K562 (cell line): ENCODE measurements around the gene CD151. TPM values are rescaled to one million over a fixed set of nuclear protein-coding genes. Genes with fewer than 3 reads are reported as not detected.

Source experiments
- ARID1B ChIP-seq: fragments of 450-650 bp; IDR thresholded peaks from 2 replicates; pipeline ENCODE4 v1.6.1; 2016; ENCODE audit warnings: antibody characterized with exemption, mild to moderate bottlenecking, inconsistent platforms
- CBX8 ChIP-seq: fragments of 200-600 bp; sonication (generic); IDR thresholded peaks from 2 replicates; pipeline ENCODE4 v1.6.1; 2012; ENCODE audit warnings: borderline replicate concordance, mixed run types, low read depth, mild to moderate bottlenecking, moderate library complexity, mixed read lengths, low read length, control low read depth, inconsistent platforms; ENCODE audit not compliant: poor library complexity, severe bottlenecking; ENCODE audit errors: extremely low read depth
- CCAR2 ChIP-seq: fragments of 200-400 bp; formaldehyde crosslinking; IDR thresholded peaks from 2 replicates; pipeline ENCODE4 v1.6.1; 2017; ENCODE audit warnings: mild to moderate bottlenecking, low read depth, low read length
- FOXA1 ChIP-seq: fragments of 450-650 bp; IDR thresholded peaks from 2 replicates; pipeline ENCODE4 v1.6.1; 2016; ENCODE audit warnings: mild to moderate bottlenecking, borderline replicate concordance
- GABPB1 ChIP-seq: sonication (generic); formaldehyde crosslinking; IDR thresholded peaks from 2 replicates; pipeline ENCODE4 v1.8.0; 2022; ENCODE audit warnings: mild to moderate bottlenecking, missing genetic modification reagents
- HNRNPH1 ChIP-seq: fragments of 200-400 bp; formaldehyde crosslinking; optimal IDR thresholded peaks from 2 replicates; pipeline ENCODE3; 2017; ENCODE audit warnings: low read depth, mild to moderate bottlenecking, low read length, moderate library complexity
- KAT8 ChIP-seq: fragments of 450-650 bp; IDR thresholded peaks from 2 replicates; pipeline ENCODE4 v1.6.1; 2016; ENCODE audit warnings: low read depth, mild to moderate bottlenecking
- KDM4B ChIP-seq, 2 experiments: fragments of 450-650 bp in 1 of 2; sonication (generic) in 1 of 2; IDR thresholded peaks; 2 replicates each; pipeline ENCODE4 v1.6.1; 2016 to 2017; ENCODE audit warnings: borderline replicate concordance in 2 of 2, antibody characterized with exemption in 1 of 2, low read depth in 1 of 2, mild to moderate bottlenecking in 1 of 2
- NBN ChIP-seq: fragments of 450-650 bp; IDR thresholded peaks from 2 replicates; pipeline ENCODE4 v1.6.1; 2016; ENCODE audit warnings: low read depth, mild to moderate bottlenecking
- NR2C2 ChIP-seq, 2 experiments: fragments of 200-800 bp in 1 of 2; sonication (Bioruptor generic) in 1 of 2; sonication (generic) in 1 of 2; formaldehyde crosslinking in 1 of 2; IDR thresholded peaks; 2 replicates each; pipeline versions ENCODE4 v1.6.1 to v1.8.0; 2016 to 2022; ENCODE audit warnings: mild to moderate bottlenecking in 1 of 2, missing compliant biosample characterization in 1 of 2, missing genetic modification characterization in 1 of 2, missing genetic modification reagents in 1 of 2
- NRF1 ChIP-seq, 2 experiments: fragments of 450-650 bp; IDR thresholded peaks in 1 of 2; conservative IDR thresholded peaks in 1 of 2; 2 replicates each; pipeline ENCODE4 v1.6.1; 2014; ENCODE audit warnings: mild to moderate bottlenecking in 2 of 2
- PRMT5 ChIP-seq: sonication (generic); formaldehyde crosslinking; IDR thresholded peaks from 2 replicates; pipeline ENCODE4 v1.5.0; 2020; ENCODE audit warnings: missing genetic modification reagents
- RBFOX2 ChIP-seq: fragments of 200-400 bp; formaldehyde crosslinking; IDR thresholded peaks from 2 replicates; pipeline ENCODE4 v1.6.1; 2017; ENCODE audit warnings: low read depth, mild to moderate bottlenecking, low read length, moderate library complexity
- TAL1 ChIP-seq: fragments of 450-650 bp; IDR thresholded peaks from 2 replicates; pipeline ENCODE4 v1.6.1; 2016; ENCODE audit warnings: mild to moderate bottlenecking
- TSC22D4 ChIP-seq: fragments of 450-650 bp; IDR thresholded peaks from 2 replicates; pipeline ENCODE4 v1.6.1; 2016; ENCODE audit warnings: missing genetic modification characterization, missing biosample characterization, control low read depth
- ZKSCAN8 ChIP-seq: fragments of 200-800 bp; sonication (Bioruptor generic); IDR thresholded peaks from 2 replicates; pipeline ENCODE4 v1.6.1; 2016; ENCODE audit warnings: missing genetic modification characterization, missing compliant biosample characterization
- ZNF232 ChIP-seq: sonication (generic); formaldehyde crosslinking; IDR thresholded peaks from 2 replicates; pipeline ENCODE4 v1.8.0; 2022; ENCODE audit warnings: mild to moderate bottlenecking, missing genetic modification reagents
- ZNF583 ChIP-seq: fragments of 250-450 bp; sonication (Bioruptor Pico); IDR thresholded peaks from 2 replicates; pipeline ENCODE4 v1.4.0; 2020
- ZNF77 ChIP-seq: fragments of 250-450 bp; sonication (Bioruptor Pico); IDR thresholded peaks from 2 replicates; pipeline ENCODE4 v1.5.0; 2020
- polyA plus RNA-seq, 8 experiments: library from polyadenylated mRNA; depleted of rRNA in 4 of 8; stranded (reverse) in 5 of 8; unstranded in 3 of 8; fragments of >200 nt; fragmentation: Nextera tagmentation in 2 of 8; fragmentation: Illumina TruSeq in 1 of 8; extraction: Ambion mirVana in 2 of 8; extraction: Trizol in 1 of 8; gene quantifications; 2 replicates each; pipeline versions ENCODE4 v1.2.1 to v1.2.3, GENCODE V29; 2011 to 2014; ENCODE audit warnings: inconsistent platforms in 1 of 8, missing spikeins in 1 of 8
- total RNA-seq, 7 experiments: library from RNA; depleted of rRNA in 6 of 7; stranded (reverse); fragments of >200 nt in 6 of 7; fragmentation: Illumina TruSeq in 2 of 7; extraction: Trizol in 2 of 7; gene quantifications; 2 replicates each; pipeline versions ENCODE4 v1.2.1 to v1.2.3, GENCODE V29; 2011 to 2021; ENCODE audit warnings: low replicate concordance in 1 of 7
- TF ChIP-seq, protein P1 (sequence below): fragments of 450-650 bp; formaldehyde crosslinking; conservative IDR thresholded peaks from 2 replicates; pipeline ENCODE4 v1.4.0; 2022; ENCODE audit warnings: mild to moderate bottlenecking, missing genetic modification characterization
- TF ChIP-seq, protein P2 (sequence below), 3 experiments: IDR thresholded peaks in 2 of 3; conservative IDR thresholded peaks in 1 of 3; 2 replicates each; pipeline ENCODE4 v1.5.1; 2011 to 2012; ENCODE audit warnings: low read length in 3 of 3, mild to moderate bottlenecking in 3 of 3, control low read depth in 2 of 3, improper control_type of control experiment in 1 of 3, inconsistent platforms in 1 of 3, low read depth in 1 of 3, mixed read lengths in 1 of 3, moderate library complexity in 1 of 3; ENCODE audit not compliant: insufficient read depth in 2 of 3
- TF ChIP-seq, protein P3 (sequence below): fragments of 450-650 bp; IDR thresholded peaks from 2 replicates; pipeline ENCODE4 v1.6.1; 2016; ENCODE audit warnings: antibody characterized with exemption

Gene CD151
- total and polyA plus RNA-seq, 9 of the 15 experiments (the other 6 are each of a cell fraction or from before 2014, with no cell fraction given) = 2.3 to 187 (median 140) TPM

DNA sequence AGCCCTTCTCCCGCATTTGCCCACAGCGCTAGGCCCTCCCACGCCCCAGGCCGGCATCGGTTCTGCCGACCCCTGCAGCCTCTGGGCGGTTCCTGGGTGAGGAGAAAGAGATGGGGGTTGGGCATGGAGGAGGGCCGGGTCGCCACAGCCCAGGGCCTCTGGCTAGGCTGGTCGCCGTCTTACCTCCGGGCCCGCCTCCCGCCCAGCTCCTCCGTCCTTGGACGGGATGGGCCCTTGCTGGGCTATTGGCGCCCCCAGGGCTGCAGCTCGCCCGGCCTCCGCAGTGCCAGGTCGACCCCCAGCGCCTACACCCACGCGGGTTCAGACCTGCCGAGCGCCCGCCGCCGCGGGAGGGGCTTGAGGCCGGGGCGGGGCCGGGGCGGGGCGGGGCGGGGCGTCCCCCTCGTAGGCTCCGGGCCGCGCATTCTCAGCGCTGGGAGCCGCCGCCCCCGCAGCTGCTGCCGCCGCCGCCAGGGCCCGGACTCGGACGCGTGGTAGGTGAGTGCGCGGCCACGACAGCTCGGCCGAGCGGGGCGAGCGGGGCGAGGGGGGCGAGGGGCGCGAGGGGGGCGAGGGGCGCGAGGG is at the start of gene CD151 (continued):
- TF ChIP-seq HNRNPH1 (no peak), NRF1 (conservative IDR thresholded peaks at IDR 0.05 in 1 of 2, IDR thresholded peaks at IDR 0.05 in 1 of 2) (no peak), CBX8 (no peak), ZNF232 (CRISPR knock-in tag) (no peak), ZKSCAN8 (no peak), TAL1 (no peak), GABPB1 (CRISPR knock-in tag) (peak; percentile 40; the same call in 1 of the 2 replicates), PRMT5 (CRISPR knock-in tag) (no peak), NR2C2 (CRISPR knock-in tag; IDR thresholded peaks at IDR 0.05) (no peak), NR2C2 (tag; IDR thresholded peaks at IDR 0.05) (0 out of 2 replicates have a peak, but pooled peaks have one; percentile 31), KDM4B (IDR thresholded peaks at IDR 0.05; ENCODE audit: borderline replicate concordance in 2 of 2, low read depth in 1 of 2) (no peak), NBN (no peak), RBFOX2 (peak; percentile 10; the same call in 1 of the 2 replicates), ARID1B (0 out of 2 replicates have a peak, but pooled peaks have one; percentile 30), FOXA1 (no peak), ZNF77 (CRISPR knock-in tag) (no peak), ZNF583 (no peak), TSC22D4 (tag) (no peak), CCAR2 (no peak), KAT8 (no peak)
- TF ChIP-seq, protein P1, sequence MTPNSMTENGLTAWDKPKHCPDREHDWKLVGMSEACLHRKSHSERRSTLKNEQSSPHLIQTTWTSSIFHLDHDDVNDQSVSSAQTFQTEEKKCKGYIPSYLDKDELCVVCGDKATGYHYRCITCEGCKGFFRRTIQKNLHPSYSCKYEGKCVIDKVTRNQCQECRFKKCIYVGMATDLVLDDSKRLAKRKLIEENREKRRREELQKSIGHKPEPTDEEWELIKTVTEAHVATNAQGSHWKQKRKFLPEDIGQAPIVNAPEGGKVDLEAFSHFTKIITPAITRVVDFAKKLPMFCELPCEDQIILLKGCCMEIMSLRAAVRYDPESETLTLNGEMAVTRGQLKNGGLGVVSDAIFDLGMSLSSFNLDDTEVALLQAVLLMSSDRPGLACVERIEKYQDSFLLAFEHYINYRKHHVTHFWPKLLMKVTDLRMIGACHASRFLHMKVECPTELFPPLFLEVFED (CRISPR knock-in tag) = no peak
- TF ChIP-seq, protein P2, sequence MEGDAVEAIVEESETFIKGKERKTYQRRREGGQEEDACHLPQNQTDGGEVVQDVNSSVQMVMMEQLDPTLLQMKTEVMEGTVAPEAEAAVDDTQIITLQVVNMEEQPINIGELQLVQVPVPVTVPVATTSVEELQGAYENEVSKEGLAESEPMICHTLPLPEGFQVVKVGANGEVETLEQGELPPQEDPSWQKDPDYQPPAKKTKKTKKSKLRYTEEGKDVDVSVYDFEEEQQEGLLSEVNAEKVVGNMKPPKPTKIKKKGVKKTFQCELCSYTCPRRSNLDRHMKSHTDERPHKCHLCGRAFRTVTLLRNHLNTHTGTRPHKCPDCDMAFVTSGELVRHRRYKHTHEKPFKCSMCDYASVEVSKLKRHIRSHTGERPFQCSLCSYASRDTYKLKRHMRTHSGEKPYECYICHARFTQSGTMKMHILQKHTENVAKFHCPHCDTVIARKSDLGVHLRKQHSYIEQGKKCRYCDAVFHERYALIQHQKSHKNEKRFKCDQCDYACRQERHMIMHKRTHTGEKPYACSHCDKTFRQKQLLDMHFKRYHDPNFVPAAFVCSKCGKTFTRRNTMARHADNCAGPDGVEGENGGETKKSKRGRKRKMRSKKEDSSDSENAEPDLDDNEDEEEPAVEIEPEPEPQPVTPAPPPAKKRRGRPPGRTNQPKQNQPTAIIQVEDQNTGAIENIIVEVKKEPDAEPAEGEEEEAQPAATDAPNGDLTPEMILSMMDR (IDR thresholded peaks at IDR 0.05 in 2 of 3, conservative IDR thresholded peaks at IDR 0.05 in 1 of 3; ENCODE audit: insufficient read depth in 2 of 3, low read depth in 1 of 3, low read length in 3 of 3) = no peak
- TF ChIP-seq, protein P3, sequence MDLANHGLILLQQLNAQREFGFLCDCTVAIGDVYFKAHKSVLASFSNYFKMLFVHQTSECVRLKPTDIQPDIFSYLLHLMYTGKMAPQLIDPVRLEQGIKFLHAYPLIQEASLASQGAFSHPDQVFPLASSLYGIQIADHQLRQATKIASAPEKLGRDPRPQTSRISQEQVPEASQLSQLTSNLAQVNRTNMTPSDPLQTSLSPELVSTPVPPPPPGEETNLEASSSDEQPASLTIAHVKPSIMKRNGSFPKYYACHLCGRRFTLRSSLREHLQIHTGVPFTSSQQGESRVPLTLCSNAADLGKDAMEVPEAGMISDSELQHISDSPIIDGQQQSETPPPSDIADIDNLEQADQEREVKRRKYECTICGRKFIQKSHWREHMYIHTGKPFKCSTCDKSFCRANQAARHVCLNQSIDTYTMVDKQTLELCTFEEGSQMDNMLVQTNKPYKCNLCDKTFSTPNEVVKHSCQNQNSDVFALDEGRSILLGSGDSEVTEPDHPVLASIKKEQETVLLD = 0 out of 2 replicates have a peak, but pooled peaks have one; percentile 29
